Activated B cell treated with CpG ODN at 0.5 μM for 24 hours (primary cell): ENCODE results near the gene ACOX3. TPM values are rescaled to one million over a fixed set of nuclear protein-coding genes. Genes with fewer than 3 reads are reported as not detected.
"Not testable (repeated sequence)": the region's sequence is repeated elsewhere in the genome, so short reads cannot be mapped to it uniquely, and the experiment has no call there.

Source experiments
- ATAC-seq: fragments of 200-7000 bp; cut with Tn5 transposase; one replicate; pipeline ENCODE4 v1.10.0; 2021; ENCODE audit warnings: low read depth, mild to moderate bottlenecking, moderate library complexity
- CTCF ChIA-PET: fragments of 350-600 bp; sonication (Branson Sonifier 250); formaldehyde crosslinking; loops from one replicate; lab custom pipeline; 2021; ENCODE audit warnings: antibody characterized with exemption; lab: Charles Lee
- POLR2A ChIA-PET: fragments of 350-600 bp; sonication (Branson Sonifier 250); formaldehyde crosslinking; loops from one replicate; lab custom pipeline; 2021; ENCODE audit warnings: antibody characterized with exemption; lab: Charles Lee
- DNase-seq: peaks from one replicate; pipeline ENCODE4 v3.0.0; 2022
- H3K27ac Mint-ChIP-seq: one replicate; pipeline ENCODE4 v1.8.0; 2020; ENCODE audit warnings: mixed read lengths
- H3K27me3 Mint-ChIP-seq: one replicate; pipeline ENCODE4 v1.8.0; 2021; ENCODE audit warnings: mixed read lengths
- H3K36me3 Mint-ChIP-seq: one replicate; pipeline ENCODE4 v1.8.0; 2021; ENCODE audit warnings: low read depth, mixed read lengths
- H3K4me1 Mint-ChIP-seq: one replicate; pipeline ENCODE4 v1.8.0; 2021; ENCODE audit warnings: mixed read lengths
- H3K4me3 Mint-ChIP-seq: one replicate; pipeline ENCODE4 v1.8.0; 2020; ENCODE audit warnings: mild to moderate bottlenecking, mixed read lengths
- H3K9me3 Mint-ChIP-seq: one replicate; pipeline ENCODE4 v1.8.0; 2020; ENCODE audit warnings: mixed read lengths
- CTCF ChIP-seq: fragments of 200-600 bp; IDR thresholded peaks from one replicate; pipeline ENCODE4 v1.8.0; 2022; ENCODE audit warnings: antibody characterized with exemption, mild to moderate bottlenecking
- intact Hi-C: fragments of 100-400 bp; cut with micrococcal nuclease; formaldehyde crosslinking; loops from one replicate; pipeline ENCODE4 v1.15.1; 2024
- total RNA-seq: library from RNA; stranded (reverse); gene quantifications from 2 replicates; pipeline ENCODE4 v1.2.3, GENCODE V29; 2022

Gene ACOX3
- total RNA-seq, 1 donor from 2014 or later, result 20.6 TPM

- no peak overlapping the region for H3K4me3 Mint-ChIP-seq
- no peak for TF ChIP-seq CTCF
- ATAC-seq (no peak), DNase-seq (no peak)
- POLR2A ChIA-PET, result no interaction called here
- H3K9me3 Mint-ChIP-seq, result no peaks in the 10 kb centered on the region
- no peaks in the 10 kb centered on the region for H3K36me3 Mint-ChIP-seq
- no peaks in the 10 kb centered on the region for H3K27me3 Mint-ChIP-seq
- H3K4me1 Mint-ChIP-seq, result no peaks in the 10 kb centered on the region
- intact Hi-C loops, result no loop called here
- no peak overlapping the region for H3K27ac Mint-ChIP-seq
- CTCF ChIA-PET, result no interaction called here
These were observed 88.0 kb downstream of the ACOX3 start for GRCh38 chr4:8352368-8353157.

GRCh38 chr4:8351931-8352367 lies 88.6 kb downstream of the ACOX3 start:
- intact Hi-C loops, result no loop called here
- CTCF ChIA-PET, result no interaction called here
- no peaks in the 10 kb centered on the region for H3K27me3 Mint-ChIP-seq
- no peak overlapping the region for H3K4me3 Mint-ChIP-seq
- no peak for DNase-seq
- no peak for TF ChIP-seq CTCF
- no peaks in the 10 kb centered on the region for H3K36me3 Mint-ChIP-seq
- ATAC-seq, result no peak
- no peak overlapping the region for H3K27ac Mint-ChIP-seq
- no peaks in the 10 kb centered on the region for H3K4me1 Mint-ChIP-seq
- no peaks in the 10 kb centered on the region for H3K9me3 Mint-ChIP-seq
- POLR2A ChIA-PET, result no interaction called here

- Mint-ChIP-seq H3K36me3 (no peaks in the 10 kb centered on the region), H3K4me1 (no peaks in the 10 kb centered on the region), H3K4me3 (no peak overlapping the region), H3K27me3 (no peaks in the 10 kb centered on the region), H3K9me3 (no peaks in the 10 kb centered on the region), H3K27ac (no peak overlapping the region)
- DNase-seq (no peak), ATAC-seq (no peak)
- no peak for TF ChIP-seq CTCF
- CTCF ChIA-PET, result no interaction called here
- POLR2A ChIA-PET, result no interaction called here
- intact Hi-C loops, result no loop called here
These were observed 89.6 kb downstream of the ACOX3 start for GRCh38 chr4:8350841-8351461.

- Mint-ChIP-seq H3K4me1 (no peaks in the 10 kb centered on the region), H3K4me3 (no peak overlapping the region), H3K9me3 (no peaks in the 10 kb centered on the region), H3K27ac (no peak overlapping the region), H3K27me3 (no peaks in the 10 kb centered on the region), H3K36me3 (no peaks in the 10 kb centered on the region)
- no peak for ATAC-seq
- ChIA-PET CTCF (no interaction called here), POLR2A (no interaction called here)
- no peak for TF ChIP-seq CTCF
- no peak for DNase-seq
- intact Hi-C loops, result no loop called here
These were observed 90.2 kb downstream of the ACOX3 start for GRCh38 chr4:8350352-8350751.

- no peaks in the 10 kb centered on the region for H3K4me1 Mint-ChIP-seq
- H3K9me3 Mint-ChIP-seq, result no peaks in the 10 kb centered on the region
- no peak overlapping the region for H3K4me3 Mint-ChIP-seq
- DNase-seq, result no peak
- no peaks in the 10 kb centered on the region for H3K27me3 Mint-ChIP-seq
- ChIA-PET CTCF (no interaction called here), POLR2A (no interaction called here)
- intact Hi-C loops, result no loop called here
- no peaks in the 10 kb centered on the region for H3K36me3 Mint-ChIP-seq
- ATAC-seq, result no peak
- no peak overlapping the region for H3K27ac Mint-ChIP-seq
- TF ChIP-seq CTCF, result no peak
These were observed 90.8 kb downstream of the ACOX3 start for GRCh38 chr4:8349664-8350236.

GRCh38 chr4:8349236-8349635 lies 91.3 kb downstream of the ACOX3 start:
- H3K4me3 Mint-ChIP-seq, H3K4me1 Mint-ChIP-seq, H3K27me3 Mint-ChIP-seq, H3K9me3 Mint-ChIP-seq, POLR2A ChIA-PET, H3K27ac Mint-ChIP-seq, H3K36me3 Mint-ChIP-seq, intact Hi-C loops, CTCF ChIA-PET, DNase-seq, ATAC-seq: not testable (repeated sequence)
